Head of caudate nucleus (tissue), 42 donors: ENCODE measurements around the gene ZNF512.
"Not testable (repeated sequence)": the region's sequence is repeated elsewhere in the genome, so short reads cannot be mapped to it uniquely, and the experiment has no call there.

Experiments used
- DNase-seq, 42 donors: peaks; one replicate each; pipeline versions ENCODE4 v3.0.0 to v3.0.0-alpha.2; 2020 to 2021; ENCODE audit warnings: mixed read lengths in 7 of 42
- intact Hi-C: fragments of 100-400 bp; cut with DNase I; formaldehyde crosslinking; loops from one replicate; pipeline ENCODE4 v1.15.0; 2022

The ZNF512 gene

GRCh38 chr2:27573452-27573851 lies 9.4 kb upstream of the ZNF512 start:
- DNase-seq: no peak
- intact Hi-C loops: no loop called here

- intact Hi-C loops: loop anchor here (5.0 kb wide), 1 partner anchor 46 kb away; the partner anchor contains the start of genes CCDC121 and GPN1
Measured at GRCh38 chr2:27581417-27582128, 1.3 kb upstream of the ZNF512 start.

GRCh38 chr2:27582129-27582694 lies 630 bp upstream of the ZNF512 start:
- DNase-seq: peak in 4 of 42 donors; percentile 2 to 15 (median 6)
- intact Hi-C loops: loop anchor here (5.0 kb wide), 1 partner anchor 45 kb away; the partner anchor contains the start of genes CCDC121 and GPN1

More at GRCh38 chr2:27581417-27582128, 1.3 kb upstream of the ZNF512 start:
- no peak for DNase-seq

- intact Hi-C loops: loop anchor here (5.0 kb wide), 1 partner anchor 44 kb away; the partner anchor contains the start of genes CCDC121 and GPN1
- DNase-seq: no peak
Measured at GRCh38 chr2:27583390-27583915, 611 bp downstream of the ZNF512 start.

- no peak for DNase-seq
- intact Hi-C loops: loop anchor here (5.0 kb wide), 1 partner anchor 43 kb away; the partner anchor contains the start of genes CCDC121 and GPN1
Measured at GRCh38 chr2:27584597-27584996, 1.8 kb downstream of the ZNF512 start.

- no peak for DNase-seq
- intact Hi-C loops: no loop called here
Measured at GRCh38 chr2:27587025-27587424, 4.2 kb downstream of the ZNF512 start.

GRCh38 chr2:27588308-27588707 lies 5.5 kb downstream of the ZNF512 start:
- no peak for DNase-seq
- intact Hi-C loops: no loop called here

GRCh38 chr2:27591745-27592144 lies 8.9 kb downstream of the ZNF512 start:
- DNase-seq: no peak
- intact Hi-C loops: no loop called here

GRCh38 chr2:27593240-27593639 lies 10.4 kb downstream of the ZNF512 start:
- intact Hi-C loops: no loop called here
- no peak for DNase-seq

GRCh38 chr2:27594020-27594703 lies 11.3 kb downstream of the ZNF512 start:
- intact Hi-C loops, DNase-seq: not testable (repeated sequence)

- intact Hi-C loops: not testable (repeated sequence)
Measured at GRCh38 chr2:27595412-27595811, 12.6 kb downstream of the ZNF512 start.

GRCh38 chr2:27596627-27597026 lies 13.8 kb downstream of the ZNF512 start:
- intact Hi-C loops: no loop called here
- no peak for DNase-seq

More at GRCh38 chr2:27595412-27595811, 12.6 kb downstream of the ZNF512 start:
- not testable (repeated sequence) for DNase-seq

GRCh38 chr2:27606611-27607010 lies 23.8 kb downstream of the ZNF512 start:
- no peak for DNase-seq
- intact Hi-C loops: no loop called here

- intact Hi-C loops: no loop called here
- no peak for DNase-seq
Measured at GRCh38 chr2:27613985-27614384, 31.1 kb downstream of the ZNF512 start.

- intact Hi-C loops: no loop called here
- DNase-seq: no peak
Measured at GRCh38 chr2:27615316-27615715, 32.5 kb downstream of the ZNF512 start.

- no peak for DNase-seq
- intact Hi-C loops: no loop called here
Measured at GRCh38 chr2:27621524-27621923, 38.7 kb downstream of the ZNF512 start.

- intact Hi-C loops: no loop called here
- DNase-seq: no peak
Measured at GRCh38 chr2:27622921-27623384, 40.1 kb downstream of the ZNF512 start.

GRCh38 chr2:27624943-27625342 lies 42.1 kb downstream of the ZNF512 start:
- intact Hi-C loops: loop anchor here (5.0 kb wide), 1 partner anchor 43 kb away; the partner anchor contains the start of gene ZNF512
- DNase-seq: no peak

- intact Hi-C loops: loop anchor here (5.0 kb wide), 1 partner anchor 44 kb away; the partner anchor contains the start of gene ZNF512
- not testable (repeated sequence) for DNase-seq
Measured at GRCh38 chr2:27626323-27626722, 43.5 kb downstream of the ZNF512 start.
